GM21447 (cell line): ENCODE measurements around the gene MICAL1.
A peak's percentile ranks its signal among the peaks of the same experiment; 100 is the strongest.

Experiments
- ATAC-seq: cut with Tn5 transposase; IDR thresholded peaks from one replicate; pipeline ENCODE4 v1.9.1; 2021; ENCODE audit not compliant: unreplicated experiment

Gene MICAL1

GRCh38 chr6:109454496-109455436 lies 806 bp downstream of the MICAL1 start:
- ATAC-seq, result peak; percentile 40

DNA sequence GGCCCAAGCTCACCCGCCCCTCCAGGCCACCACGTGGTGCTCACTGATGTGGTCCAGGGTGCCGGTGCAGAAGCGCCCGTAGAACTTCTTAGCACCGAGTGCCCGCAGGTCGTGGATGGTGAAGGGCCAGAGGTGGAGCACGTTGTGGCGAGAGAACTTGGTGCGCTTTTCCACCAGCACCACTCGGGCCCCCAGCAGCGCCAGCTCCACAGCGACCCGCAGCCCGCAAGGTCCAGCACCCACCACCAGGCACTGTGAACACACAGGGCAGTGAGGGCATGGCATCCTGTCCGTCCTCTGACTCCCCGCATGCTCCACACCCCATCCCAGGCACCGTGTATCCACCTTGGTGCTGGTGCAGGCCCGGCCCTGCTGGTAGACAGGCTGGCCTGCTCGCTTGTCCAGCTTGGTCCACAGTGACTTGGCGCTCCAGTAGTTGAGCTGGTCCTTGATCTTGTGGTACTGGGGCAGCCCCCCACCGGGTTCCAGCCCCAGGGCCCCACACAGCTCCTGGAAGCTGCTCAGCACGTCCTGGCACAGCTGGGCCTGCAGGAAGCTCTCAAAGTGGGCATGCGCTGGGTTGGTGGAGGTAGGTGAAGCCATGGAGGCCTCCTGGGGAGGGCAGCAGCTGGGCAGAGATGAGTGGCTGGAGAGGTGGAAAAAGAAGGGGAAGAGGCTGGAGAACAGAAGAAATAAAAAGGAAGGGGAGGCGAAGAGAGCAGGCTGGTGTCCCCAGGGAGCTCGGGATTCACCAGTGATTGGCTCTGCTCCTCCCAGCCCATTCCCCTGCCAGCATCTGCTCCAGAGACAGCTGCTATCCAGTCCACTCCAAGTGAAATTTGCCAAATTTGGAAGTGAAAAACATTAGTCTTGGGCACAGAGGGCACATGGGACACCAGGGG lies 1.7 kb downstream of the MICAL1 start:
- ATAC-seq, result no peak

GRCh38 chr6:109453156-109453555 lies 2.4 kb downstream of the MICAL1 start:
- no peak for ATAC-seq

DNA sequence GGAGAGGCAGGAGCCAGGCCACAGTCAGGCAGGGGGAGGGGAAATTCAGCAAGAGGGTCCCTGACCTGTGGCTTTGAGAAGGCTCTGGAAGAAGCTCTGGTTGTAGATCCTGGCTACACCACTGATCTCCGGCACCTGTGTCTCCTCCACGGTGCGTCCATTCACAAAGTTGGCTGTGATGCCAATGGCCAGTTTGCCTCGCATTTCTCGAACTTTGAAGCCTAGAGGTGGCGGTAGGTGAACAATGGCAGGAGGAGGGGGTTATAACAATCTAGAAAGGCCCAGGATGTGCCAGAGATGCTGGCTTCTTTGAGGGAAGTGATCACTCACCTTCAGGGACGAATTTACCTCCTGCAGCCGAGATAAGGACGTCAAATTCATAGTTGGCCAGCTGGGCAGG lies 3.4 kb downstream of the MICAL1 start:
- ATAC-seq, result no peak

DNA sequence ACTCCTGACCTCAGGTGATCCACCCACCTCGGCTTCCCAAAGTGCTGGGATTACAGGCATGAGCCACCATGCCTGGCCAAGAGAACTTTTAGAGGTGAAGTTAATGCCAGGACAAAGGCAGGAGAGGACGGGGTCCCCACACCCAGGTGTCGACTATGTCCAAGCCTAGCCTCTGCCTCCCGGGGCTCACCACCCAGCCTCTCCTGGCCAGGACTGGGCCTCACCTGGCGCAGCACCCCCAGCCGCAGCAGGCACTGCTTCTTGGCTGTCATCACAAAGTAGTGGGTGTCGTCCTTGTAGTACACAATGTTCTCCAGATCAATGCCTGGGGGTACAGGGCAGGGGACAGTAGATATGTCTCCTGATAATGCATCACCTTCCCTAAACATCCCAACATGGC lies 4.2 kb downstream of the MICAL1 start:
- no peak for ATAC-seq

DNA sequence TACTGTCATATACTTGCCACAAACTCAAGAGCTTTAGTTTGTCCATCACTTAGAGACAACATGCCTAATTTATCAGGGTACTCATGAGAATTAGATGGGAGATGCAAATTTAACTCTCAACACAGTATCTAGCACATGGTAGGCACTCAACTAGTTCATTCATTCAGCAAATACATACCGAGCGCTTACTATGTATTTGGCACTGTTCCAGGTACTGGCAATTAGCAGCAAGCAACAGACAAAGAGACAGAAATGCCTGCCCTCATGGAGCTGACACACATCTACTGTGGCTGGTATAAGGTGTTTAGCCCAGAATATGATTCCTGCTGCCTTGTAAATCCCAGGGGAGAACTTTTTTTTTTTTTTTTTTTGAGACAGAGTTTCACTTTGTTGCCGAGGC lies 4.8 kb downstream of the MICAL1 start:
- ATAC-seq, result no peak

DNA sequence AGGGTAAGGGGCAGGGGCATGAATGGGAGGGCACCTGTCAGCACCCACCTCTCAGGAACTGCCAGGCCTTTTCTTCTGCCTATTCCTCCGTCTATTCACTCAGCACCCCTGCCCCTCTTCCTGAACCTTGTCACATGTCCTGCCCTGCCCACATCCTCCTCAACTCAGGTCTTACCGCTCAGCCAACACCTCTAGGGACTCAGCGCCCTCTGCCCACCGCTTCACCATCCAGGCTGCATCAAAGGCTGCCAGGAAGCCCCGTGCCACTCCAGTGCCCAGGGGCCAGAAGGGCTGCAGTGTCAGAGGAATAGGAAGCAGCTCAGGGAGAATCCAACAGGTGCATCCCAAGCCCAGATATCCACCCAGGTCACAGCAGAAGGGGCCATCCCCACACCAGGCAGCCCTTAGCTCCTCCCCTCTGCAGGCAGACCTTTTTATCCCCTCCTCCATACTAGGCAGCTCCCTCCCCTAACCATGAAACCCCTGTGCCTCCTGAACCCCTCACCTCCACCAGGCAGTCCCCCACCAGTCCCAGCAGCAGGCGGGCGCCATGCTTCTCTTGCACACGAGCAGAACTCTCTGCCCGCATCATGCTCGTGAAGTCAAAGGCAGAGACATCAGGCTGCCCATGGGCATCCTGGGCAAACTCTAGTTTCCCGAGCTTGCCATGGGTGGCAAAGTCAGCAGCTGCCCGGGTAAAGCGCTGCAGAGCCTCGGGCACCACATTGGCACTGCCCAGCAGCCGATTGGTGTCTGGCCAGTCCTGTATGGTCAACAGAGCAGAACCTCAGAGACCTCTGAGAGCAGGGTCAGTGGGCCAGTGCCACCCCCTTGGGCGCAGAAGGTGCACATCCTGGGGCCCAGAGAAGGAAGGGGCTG lies 5.5 kb downstream of the MICAL1 start:
- ATAC-seq, result no peak

DNA sequence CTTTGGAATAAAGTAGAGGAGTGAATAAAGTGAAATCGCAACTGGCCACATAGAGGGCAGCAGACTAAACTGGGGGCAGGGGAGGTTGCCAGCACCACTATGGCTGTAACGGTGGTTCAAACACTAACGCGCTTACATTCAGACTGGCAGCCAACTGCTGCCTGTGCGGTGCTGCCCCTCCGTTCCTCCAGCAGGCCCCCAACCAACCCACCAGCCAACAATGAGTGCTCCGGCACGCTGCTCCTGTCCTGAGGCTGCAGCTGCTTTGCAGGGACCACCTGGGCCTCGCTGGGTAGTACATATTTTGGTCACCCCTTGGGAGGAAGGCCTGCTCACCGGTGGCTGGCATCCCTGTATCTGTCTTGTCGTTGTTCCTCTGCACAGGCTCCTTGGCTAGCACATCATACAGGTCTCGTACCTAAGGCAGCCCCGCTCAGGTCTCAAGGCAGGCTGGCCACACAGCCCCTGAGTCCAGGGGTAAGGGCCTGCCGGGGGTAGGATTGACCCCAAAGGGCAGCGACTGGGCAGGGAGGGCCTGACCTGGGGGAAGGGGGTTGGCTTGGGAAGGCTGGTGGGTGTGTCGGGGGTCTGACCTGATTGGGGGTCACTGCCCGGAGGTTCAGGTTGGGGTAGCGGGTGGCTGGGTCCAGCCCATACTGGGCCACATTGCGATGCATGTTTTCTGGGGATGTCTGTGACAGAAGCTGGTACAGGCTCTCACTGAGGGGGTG lies 6.3 kb downstream of the MICAL1 start:
- ATAC-seq, result no peak

DNA sequence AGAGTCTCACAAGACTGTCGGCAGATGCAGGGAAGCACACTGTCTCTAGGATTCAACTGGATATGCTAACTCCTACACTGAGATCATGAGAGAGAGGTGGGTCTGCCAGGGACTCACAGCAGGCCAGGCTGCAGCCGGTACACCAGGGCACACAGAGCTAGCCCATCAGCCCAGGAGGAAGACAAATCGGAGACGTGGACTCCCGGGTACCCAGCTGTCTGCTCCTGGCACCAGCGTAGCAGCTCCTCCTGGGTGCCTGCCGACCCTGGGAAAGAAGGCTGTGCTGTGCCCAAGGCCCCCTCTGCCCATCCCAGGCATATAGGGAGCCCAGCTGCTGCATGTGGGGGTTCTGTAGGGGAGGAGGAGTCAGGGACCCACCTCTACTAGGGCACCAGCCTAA lies 7.0 kb downstream of the MICAL1 start:
- ATAC-seq, result no peak

GRCh38 chr6:109447878-109448555 lies 7.6 kb downstream of the MICAL1 start:
- no peak for ATAC-seq

GRCh38 chr6:109447087-109447486 lies 8.5 kb downstream of the MICAL1 start:
- ATAC-seq, result no peak

GRCh38 chr6:109446541-109446940 lies 9.0 kb downstream of the MICAL1 start:
- no peak for ATAC-seq

GRCh38 chr6:109446072-109446471 lies 9.5 kb downstream of the MICAL1 start:
- no peak for ATAC-seq

GRCh38 chr6:109445382-109445781 lies 10.2 kb downstream of the MICAL1 start:
- no peak for ATAC-seq

GRCh38 chr6:109443425-109443950 lies 12.1 kb downstream of the MICAL1 start:
- no peak for ATAC-seq

- ATAC-seq, result no peak
Observed at GRCh38 chr6:109442393-109442924, 13.1 kb downstream of the MICAL1 start.

DNA sequence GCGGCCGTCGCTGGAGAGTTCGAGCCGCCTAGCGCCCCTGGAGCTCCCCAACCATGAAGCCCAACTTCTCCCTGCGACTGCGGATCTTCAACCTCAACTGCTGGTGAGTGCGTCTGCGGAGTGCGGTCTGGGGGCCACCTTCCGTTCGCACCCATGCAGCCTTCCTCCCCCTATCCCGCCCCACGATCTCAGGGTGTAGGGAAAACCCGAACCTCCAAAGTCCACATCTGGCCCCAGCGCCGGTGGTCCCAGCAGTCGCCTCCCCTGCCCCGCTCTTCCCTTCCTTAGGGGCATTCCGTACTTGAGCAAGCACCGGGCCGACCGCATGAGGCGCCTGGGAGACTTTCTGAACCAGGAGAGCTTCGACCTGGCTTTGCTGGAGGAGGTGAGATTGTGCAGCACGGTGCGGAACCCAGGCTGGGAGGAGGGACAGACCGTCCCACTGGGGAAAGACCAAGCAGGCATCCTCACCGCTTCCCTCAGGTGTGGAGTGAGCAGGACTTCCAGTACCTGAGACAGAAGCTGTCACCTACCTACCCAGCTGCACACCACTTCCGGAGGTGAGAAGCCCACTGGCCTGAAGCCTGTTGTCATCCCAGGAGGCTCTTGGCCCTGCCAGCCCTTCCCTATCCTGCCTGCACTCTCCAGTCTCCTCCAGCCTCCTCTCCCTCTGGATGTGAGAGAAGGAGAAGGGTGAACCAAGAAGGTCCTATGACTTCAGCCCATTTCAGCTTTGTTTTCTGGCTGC lies 14.3 kb downstream of the MICAL1 start:
- peak; percentile 40 for ATAC-seq

- peak; percentile 79 for ATAC-seq
Observed at GRCh38 chr6:109440331-109441068, 15.1 kb downstream of the MICAL1 start, which contains the start of the genes PPIL6 and SMPD2. PPIL6 (minus strand) TSS chr6:109440628; CDS start chr6:109440590, 38 bp downstream. SMPD2 (plus strand) TSS chr6:109440724; CDS start chr6:109441122, 398 bp downstream.
